Measurements from ENCODE around the gene NMRK2. TPM values are rescaled to one million over a fixed set of nuclear protein-coding genes. Genes with fewer than 3 reads are reported as not detected.

The NMRK2 gene
- total RNA-seq, 1 experiment from 2014 or later = 60.0 TPM

- no peak overlapping the region for H3K27ac ChIP-seq (ENCODE audit: insufficient read length, low read depth, low read length)
- peaks cover 43 to 61% (median 49%) of the 10 kb centered on the region in 3 experiments for H3K36me3 Mint-ChIP-seq (ENCODE audit: insufficient read depth in 1 of 3, low read depth in 3 of 3)
Measured at GRCh38 chr19:3975637-3976087, 42.8 kb downstream of the NMRK2 start.

More at GRCh38 chr19:3975637-3976087, 42.8 kb downstream of the NMRK2 start:
- no peak overlapping the region for H3K4ac ChIP-seq (ENCODE audit: low read depth, low read length)
- peak; percentile 33 for DNase-seq
- H3K9ac ChIP-seq (ENCODE audit: extremely low read depth, insufficient read length, low read length) = no peak overlapping the region
- H3K14ac ChIP-seq (ENCODE audit: insufficient read depth, low read length) = no peak overlapping the region
- H2BK5ac ChIP-seq (ENCODE audit: insufficient read length, low read length) = no peak overlapping the region
- H3K18ac ChIP-seq (ENCODE audit: insufficient read length, low read depth, low read length) = no peak overlapping the region
- no peak overlapping the region for H3K56ac ChIP-seq (ENCODE audit: insufficient read length, low read depth, low read length)
- H3K27me3 ChIP-seq (ENCODE audit: insufficient read depth, low read length) = no peaks in the 10 kb centered on the region
- H2BK15ac ChIP-seq (ENCODE audit: low read depth, low read length) = no peak overlapping the region
- no peaks in the 10 kb centered on the region for H3K79me1 ChIP-seq (ENCODE audit: insufficient read depth, low read depth, low read length, poor library complexity, severe bottlenecking)
- no peaks in the 10 kb centered on the region for H4K20me1 ChIP-seq (ENCODE audit: control insufficient read depth, insufficient read depth, insufficient read length)
- TF ChIP-seq CTCF (conservative IDR thresholded peaks at IDR 0.05) = no peak
- H3K4me1 Mint-ChIP-seq = peaks cover 2 to 4% of the 10 kb centered on the region in 2 experiments; a peak in 2 of 4 replicates
- no peak overlapping the region for H3T11ph ChIP-seq (ENCODE audit: low read length)
- no peak overlapping the region for H4K8ac ChIP-seq (replicated peaks; ENCODE audit: insufficient read length, low read depth, low read length)
- H2BK20ac ChIP-seq (ENCODE audit: low read depth, low read length, poor library complexity, severe bottlenecking) = no peak overlapping the region
- H3K4me2 ChIP-seq (ENCODE audit: insufficient read depth, insufficient read length, low read length) = no peak overlapping the region
- no peak overlapping the region for H2BK120ac ChIP-seq (ENCODE audit: low read depth, low read length, poor library complexity, severe bottlenecking)
- H3K4me1 ChIP-seq (ENCODE audit: insufficient read depth, low read length) = no peaks in the 10 kb centered on the region
- H2BK12ac ChIP-seq (ENCODE audit: insufficient read length, low read depth, low read length) = no peak overlapping the region
- no CpG with 5 or more reads among the region's 14 CpGs for WGBS (ENCODE audit: extremely low coverage, insufficient read length, low lambda C conversion rate)
- H3K9me3 ChIP-seq (ENCODE audit: control insufficient read depth, low read depth, low read length) = no peaks in the 10 kb centered on the region
- no peak overlapping the region for H4K5ac ChIP-seq (ENCODE audit: insufficient read length, low read depth, low read length)
- peak overlapping the region; percentile 23 to 68 (median 35); a peak in 1 of 7 replicates for H3K27ac Mint-ChIP-seq
- H2AK5ac ChIP-seq (ENCODE audit: insufficient read length, low read length) = no peak overlapping the region
- no peaks in the 10 kb centered on the region for H3K23me2 ChIP-seq (ENCODE audit: insufficient read length, low read depth, low read length, poor library complexity, severe bottlenecking)
- H3K79me2 ChIP-seq (ENCODE audit: insufficient read depth, low read length) = no peaks in the 10 kb centered on the region
- H3K9me3 Mint-ChIP-seq = no peaks in the 10 kb centered on the region; a peak in 1 of 5 replicates
- H2AFZ ChIP-seq (ENCODE audit: low read length) = no peak overlapping the region
- no peak overlapping the region for H3K23ac ChIP-seq (ENCODE audit: insufficient read length, low read depth, low read length)
- no peak overlapping the region for H4K91ac ChIP-seq (ENCODE audit: insufficient read length, low read depth, low read length)
- H3K4me3 Mint-ChIP-seq = peak overlapping the region in 1 of 2 experiments; percentile 35; a peak in 1 of 5 replicates
- H3K27me3 Mint-ChIP-seq (ENCODE audit: low read depth) = peaks cover 4% of the 10 kb centered on the region
